ENCODE data around the gene SUZ12.
"Not testable (repeated sequence)": the region's sequence is repeated elsewhere in the genome, so short reads cannot be mapped to it uniquely, and the experiment has no call there.

The SUZ12 gene

DNA sequence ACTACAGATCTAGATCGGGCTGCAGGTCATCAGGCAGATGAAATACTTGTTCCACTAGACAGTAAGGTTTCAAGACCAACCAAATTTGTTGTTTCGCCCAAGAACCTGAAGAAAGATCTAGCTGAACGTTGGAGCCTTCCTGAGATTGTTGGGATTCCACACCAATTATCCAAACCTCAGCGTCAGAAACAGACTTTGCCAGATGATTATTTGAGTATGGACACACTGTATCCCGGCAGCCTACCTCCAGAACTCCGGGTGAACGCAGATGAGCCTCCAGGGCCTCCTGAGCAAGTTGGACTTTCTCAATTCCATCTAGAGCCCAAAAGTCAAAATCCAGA, 84.8 kb downstream of the SUZ12 start:
- no peak for TF ChIP-seq CTCF (IDR thresholded peaks at IDR 0.05; ENCODE audit: control extremely low read depth, extremely low read depth, low read depth, missing control alignments)
- ChIA-PET CTCF (interaction anchor here (1.3 to 4.7 kb wide), 2 partner anchors 14 to 117 kb away, joined by 3 to 29 read pairs; partner anchors contain the start of gene LRRC37B), POLR2A (no interaction called here)

DNA sequence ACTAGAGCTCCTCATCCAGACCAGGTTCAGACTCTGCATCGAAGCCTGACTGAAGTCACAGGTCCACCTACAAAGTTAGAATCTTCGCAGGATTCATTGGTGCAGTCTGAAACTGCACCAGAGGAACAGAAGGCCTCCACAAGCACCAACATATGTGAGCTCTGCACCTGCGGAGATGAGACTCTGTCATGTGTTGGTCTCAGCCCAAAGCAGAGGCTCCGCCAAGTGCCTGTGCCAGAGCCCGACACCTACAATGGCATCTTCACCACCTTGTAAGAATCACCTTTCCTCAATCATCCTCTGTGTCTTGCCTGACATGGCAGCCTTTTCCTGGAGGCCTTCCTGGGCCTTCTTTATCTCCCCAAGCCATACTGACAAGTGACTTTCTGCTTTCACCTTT, 85.7 kb downstream of the SUZ12 start:
- POLR2A ChIA-PET; DNase-seq (ENCODE audit: extremely low spot score): not testable (repeated sequence)
- CTCF ChIA-PET = interaction anchor here (4.7 kb wide), 1 partner anchor 14 kb away, joined by 29 read pairs; the partner anchor contains the start of gene LRRC37B

More for the DNA sequence above, 84.8 kb downstream of the SUZ12 start:
- no peak for DNase-seq (ENCODE audit: extremely low spot score)

DNA sequence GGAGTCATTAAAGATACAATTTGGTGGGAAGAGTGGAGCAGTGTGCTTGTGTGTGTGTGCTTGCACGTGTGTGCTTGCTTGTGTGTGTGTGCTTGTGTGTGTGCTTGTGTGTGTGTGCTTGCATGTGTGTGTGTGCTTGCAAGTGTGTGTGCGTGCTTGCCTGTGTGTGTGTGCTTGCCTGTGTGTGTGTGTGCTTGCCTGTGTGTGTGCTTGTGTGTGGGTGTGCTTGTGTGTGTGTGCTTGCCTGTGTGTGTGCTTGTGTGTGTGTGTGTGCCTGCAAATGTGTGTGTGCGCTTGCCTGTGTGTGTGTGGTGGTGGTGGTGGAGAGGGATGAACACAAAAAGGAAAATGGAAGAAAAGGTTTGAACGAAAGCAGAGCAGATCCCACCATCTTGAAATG, 90.5 kb downstream of the SUZ12 start:
- POLR2A ChIA-PET; DNase-seq (ENCODE audit: extremely low spot score); CTCF ChIA-PET: not testable (repeated sequence)

- ChIA-PET POLR2A (no interaction called here), CTCF (no interaction called here)
- no peak for DNase-seq (ENCODE audit: extremely low spot score)
- TF ChIP-seq CTCF (IDR thresholded peaks at IDR 0.05; ENCODE audit: control extremely low read depth, extremely low read depth, low read depth, missing control alignments) = no peak
Observed at GRCh38 chr17:32033223-32033622, 96.4 kb downstream of the SUZ12 start.

DNA sequence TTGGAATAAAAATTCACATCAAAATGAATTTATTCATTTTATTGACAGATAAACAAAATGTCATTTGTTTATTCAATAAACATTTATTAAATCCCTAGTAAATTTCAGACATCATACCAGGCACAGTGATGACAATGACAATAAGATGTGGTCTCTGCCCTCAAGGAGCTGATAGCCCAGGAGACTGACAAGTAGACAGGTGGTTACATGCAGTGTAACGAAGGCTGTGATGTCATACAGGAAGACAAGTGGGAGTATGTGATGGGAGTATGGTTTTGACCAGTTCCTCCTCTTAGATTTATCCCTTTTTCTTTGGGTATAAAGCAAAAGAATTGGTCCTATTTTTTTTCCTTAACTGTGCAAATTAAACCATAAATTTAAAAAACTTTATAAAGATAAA, 97.0 kb downstream of the SUZ12 start:
- CTCF ChIA-PET, POLR2A ChIA-PET: not testable (repeated sequence)
- peak; percentile 17 for DNase-seq (ENCODE audit: extremely low spot score)

- POLR2A ChIA-PET; CTCF ChIA-PET; DNase-seq (ENCODE audit: extremely low spot score): not testable (repeated sequence)
Observed at GRCh38 chr17:32040246-32040645, 103.4 kb downstream of the SUZ12 start.

GRCh38 chr17:32041306-32041875, 104.6 kb downstream of the SUZ12 start:
- POLR2A ChIA-PET; CTCF ChIA-PET; DNase-seq (ENCODE audit: extremely low spot score): not testable (repeated sequence)

DNA sequence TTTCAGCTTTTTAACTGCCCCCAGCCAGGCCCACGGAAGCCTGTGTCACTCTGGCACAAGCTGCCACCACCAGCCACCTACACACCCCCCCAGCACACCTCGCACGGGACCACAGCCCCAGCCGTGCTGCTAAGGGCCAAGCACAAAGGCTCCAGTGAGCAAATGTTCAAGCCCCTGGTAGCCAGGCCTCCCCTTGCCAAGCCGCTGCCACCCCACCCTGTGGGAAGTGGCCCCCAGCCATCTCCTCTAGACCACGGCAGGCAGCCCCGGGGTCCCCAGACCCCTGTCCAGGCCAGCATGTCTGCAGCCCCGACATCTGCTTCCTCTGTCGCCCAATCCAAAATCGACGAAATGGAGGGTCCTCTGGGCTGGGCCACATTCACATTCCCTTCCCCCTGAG, 105.5 kb downstream of the SUZ12 start:
- POLR2A ChIA-PET; DNase-seq (ENCODE audit: extremely low spot score); CTCF ChIA-PET: not testable (repeated sequence)

DNA sequence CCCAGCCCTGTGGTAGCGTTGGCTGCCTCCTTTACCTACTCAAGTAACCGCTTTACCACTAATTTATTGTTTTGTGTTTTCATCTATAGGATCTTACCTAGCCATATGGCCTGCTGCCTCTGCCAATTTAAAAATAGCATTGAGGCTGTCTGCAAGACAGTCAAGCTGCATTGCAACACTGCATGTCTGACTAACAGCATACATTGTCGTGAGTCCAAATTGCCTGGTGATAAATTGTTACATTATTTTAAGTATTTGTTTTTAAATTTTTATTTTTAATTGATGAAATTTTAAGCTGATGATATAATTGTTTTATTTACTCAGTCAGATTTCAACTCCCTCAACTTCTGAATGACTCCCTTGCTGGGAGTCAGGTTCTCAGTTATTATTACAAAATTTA, 108.8 kb downstream of the SUZ12 start:
- CTCF ChIA-PET; DNase-seq (ENCODE audit: extremely low spot score); POLR2A ChIA-PET: not testable (repeated sequence)

GRCh38 chr17:32047663-32048062, 110.9 kb downstream of the SUZ12 start:
- POLR2A ChIA-PET; DNase-seq (ENCODE audit: extremely low spot score); CTCF ChIA-PET: not testable (repeated sequence)

Data from GM10248 (cell line).